B cell (primary cell): ENCODE results near the gene VSIG2.

Source experiments
- CTCF ChIP-seq: fragments of 200-600 bp; IDR thresholded peaks from one replicate; pipeline ENCODE4 v1.8.0; 2022; ENCODE audit warnings: antibody characterized with exemption, mild to moderate bottlenecking
- EZH2 ChIP-seq: IDR thresholded peaks from 2 replicates; pipeline ENCODE4 v1.6.1; 2012; ENCODE audit warnings: borderline replicate concordance, low read depth, mild to moderate bottlenecking, moderate library complexity, low read length; ENCODE audit not compliant: insufficient read depth, poor library complexity, severe bottlenecking

GRCh38 chr11:124776865-124777645, 25.0 kb upstream of the VSIG2 start:
- TF ChIP-seq CTCF (no peak), EZH2 (no peak)
